HepG2 (cell line): ENCODE measurements around the gene PTPRM. TPM values are rescaled to one million over a fixed set of nuclear protein-coding genes. Genes with fewer than 3 reads are reported as not detected.

Experiments used
- ATAC-seq: fragments of 200-7000 bp; cut with Tn5 transposase; 3 replicates; pipeline ENCODE4 v1.9.1; 2020; ENCODE audit warnings: mild to moderate bottlenecking, moderate library complexity
- BruUV-seq: library from RNA; stranded (reverse); fragments of 400-500 nt; replicated peaks from 2 replicates; lab custom pipeline; 2021; lab: Mats Ljungman, UMichigan
- CTCF ChIA-PET: fragments of 300-600 bp; formaldehyde crosslinking; extraction: SDS; loops from one replicate; lab custom pipeline; 2021; ENCODE audit warnings: low total read pairs, inconsistent platforms, low intra/inter-chr PET ratio; lab: Yijun Ruan, JAX
- POLR2A ChIA-PET: fragments of 350-600 bp; sonication (Branson Sonifier 250); formaldehyde crosslinking; loops from one replicate; lab custom pipeline; 2020; ENCODE audit warnings: antibody characterized with exemption, inconsistent platforms; lab: Yijun Ruan, JAX
- DNase-seq: peaks from one replicate; pipeline ENCODE4 v3.0.0-alpha.2; 2015; ENCODE audit warnings: low spot score
- FAIRE-seq: peaks from 3 replicates; lab custom pipeline; 2011; peaks lifted over from hg19 to GRCh38; lab: Jason Lieb, UNC
- H2AFZ ChIP-seq: one replicate; pipeline ENCODE4 v1.6.1; 2011; ENCODE audit warnings: low read length, inconsistent platforms
- H3K27ac ChIP-seq: fragments of 300-600 bp; 3 replicates; pipeline ENCODE4 v1.8.0; 2011; ENCODE audit warnings: mixed run types, mild to moderate bottlenecking, mixed read lengths, low read length, inconsistent platforms; ENCODE audit not compliant: insufficient read depth; ENCODE audit errors: extremely low read length
- H3K27me3 ChIP-seq, 2 experiments: fragments of 200-600 bp in 1 of 2; 2 replicates in 1 of 2; 3 replicates in 1 of 2; pipeline versions ENCODE4 v1.6.0 to v1.8.0; 2011; ENCODE audit warnings: low read length in 2 of 2, mild to moderate bottlenecking in 2 of 2, moderate library complexity in 2 of 2, inconsistent platforms in 1 of 2; ENCODE audit not compliant: insufficient read depth in 2 of 2, control insufficient read depth in 1 of 2
- H3K36me3 ChIP-seq, 2 experiments: fragments of 200-600 bp in 1 of 2; replicated peaks in 1 of 2; 2 replicates in 1 of 2; 3 replicates in 1 of 2; pipeline versions ENCODE4 v1.5.1 to v1.8.0; 2011; ENCODE audit warnings: low read length in 2 of 2, inconsistent platforms in 1 of 2; ENCODE audit not compliant: insufficient read depth in 2 of 2, control insufficient read depth in 1 of 2
- H3K4me1 ChIP-seq: 2 replicates; pipeline ENCODE4 v1.5.1; 2012; ENCODE audit warnings: low read length, inconsistent platforms; ENCODE audit not compliant: insufficient read depth
- H3K4me2 ChIP-seq: 2 replicates; pipeline ENCODE4 v1.6.0; 2011; ENCODE audit warnings: low read depth, low read length, inconsistent platforms
- H3K4me3 ChIP-seq, 3 experiments: fragments of 200-600 bp in 1 of 3; sonication (generic), shearing (Covaris generic) in 1 of 3; replicated peaks in 1 of 3; 2 replicates each; pipeline ENCODE4 v1.5.1; 2011 to 2016; ENCODE audit warnings: low read length in 3 of 3, inconsistent platforms in 2 of 3, low read depth in 2 of 3, mild to moderate bottlenecking in 2 of 3, control low read depth in 1 of 3, mixed read lengths in 1 of 3; ENCODE audit not compliant: insufficient read depth in 1 of 3
- H3K79me2 ChIP-seq: one replicate; pipeline ENCODE4 v1.6.1; 2011; ENCODE audit warnings: low read length, inconsistent platforms; ENCODE audit not compliant: insufficient read depth
- H3K9ac ChIP-seq: 2 replicates; pipeline ENCODE4 v1.6.0; 2011; ENCODE audit warnings: mild to moderate bottlenecking, low read depth, low read length, inconsistent platforms; ENCODE audit not compliant: insufficient read depth
- H3K9me3 ChIP-seq: 2 replicates; pipeline ENCODE4 v1.5.1; 2012; ENCODE audit warnings: mild to moderate bottlenecking, low read length
- H4K20me1 ChIP-seq: 2 replicates; pipeline ENCODE4 v1.6.0; 2011; ENCODE audit warnings: inconsistent platforms, mild to moderate bottlenecking, low read length, moderate library complexity; ENCODE audit not compliant: insufficient read depth
- FLYWCH1 ChIP-seq: sonication (generic); formaldehyde crosslinking; IDR thresholded peaks from 2 replicates; pipeline ENCODE4 v1.8.1; 2023; ENCODE audit warnings: mild to moderate bottlenecking, missing genetic modification reagents
- FOXA1 ChIP-seq, 2 experiments: fragments of 450-650 bp in 1 of 2; sonication (generic) in 1 of 2; formaldehyde crosslinking in 1 of 2; IDR thresholded peaks; 2 replicates each; pipeline versions ENCODE4 v1.4.0 to v1.6.1; 2016 to 2020; ENCODE audit warnings: missing genetic modification reagents in 1 of 2
- FOXA3 ChIP-seq: IDR thresholded peaks from 2 replicates; pipeline ENCODE4 v1.6.1; 2016; ENCODE audit warnings: missing genetic modification reagents, missing compliant biosample characterization
- MAZ ChIP-seq, 2 experiments: sonication (generic) in 1 of 2; formaldehyde crosslinking in 1 of 2; IDR thresholded peaks; 2 replicates each; pipeline versions ENCODE4 v1.5.0 to v1.6.1; 2012 to 2020; ENCODE audit warnings: low read depth in 2 of 2, mild to moderate bottlenecking in 2 of 2, borderline replicate concordance in 1 of 2, improper control_type of control experiment in 1 of 2, low read length in 1 of 2, missing genetic modification reagents in 1 of 2, moderate library complexity in 1 of 2
- NONO ChIP-seq, 2 experiments: fragments of 450-650 bp in 1 of 2; sonication (generic) in 1 of 2; formaldehyde crosslinking in 1 of 2; IDR thresholded peaks in 1 of 2; conservative IDR thresholded peaks in 1 of 2; 2 replicates each; pipeline versions ENCODE4 v1.6.1 to v1.8.0; 2017 to 2022; ENCODE audit warnings: mild to moderate bottlenecking in 1 of 2, missing genetic modification reagents in 1 of 2, moderate library complexity in 1 of 2
- SP2 ChIP-seq: sonication (generic); formaldehyde crosslinking; IDR thresholded peaks from 2 replicates; pipeline ENCODE4 v1.5.1; 2020; ENCODE audit warnings: mild to moderate bottlenecking, missing genetic modification reagents
- SRSF1 ChIP-seq: fragments of 200-400 bp; formaldehyde crosslinking; optimal IDR thresholded peaks from 2 replicates; pipeline ENCODE3; 2017; ENCODE audit warnings: mild to moderate bottlenecking, low read depth, low read length, moderate library complexity
- THAP11 ChIP-seq: IDR thresholded peaks from 2 replicates; pipeline ENCODE4 v1.6.1; 2016; ENCODE audit warnings: missing biosample characterization, missing genetic modification reagents
- ZBTB21 ChIP-seq: sonication (generic); formaldehyde crosslinking; IDR thresholded peaks from 2 replicates; pipeline ENCODE4 v1.4.0; 2020; ENCODE audit warnings: missing genetic modification reagents
- ZNF567 ChIP-seq: sonication (generic); formaldehyde crosslinking; IDR thresholded peaks from 2 replicates; pipeline ENCODE4 v1.8.1; 2023; ENCODE audit warnings: mild to moderate bottlenecking, missing genetic modification reagents, borderline replicate concordance
- WGBS: methylation state at CpG from one replicate; pipeline ENCODE4 v1.1.6; 2017; ENCODE audit warnings: low lambda C conversion rate; 5-methylcytosine and 5-hydroxymethylcytosine counted together
- in situ Hi-C: cut with HindIII; loops from 2 replicates; pipeline ENCODE4 v1.10.0; 2017; ENCODE audit warnings: low pct_unique_long_range_greater_than_20kb; ENCODE audit not compliant: extremely low pct_ligation_motif_present
- intact Hi-C: fragments of 100-400 bp; cut with micrococcal nuclease; formaldehyde crosslinking; loops from one replicate; pipeline ENCODE4 v1.10.0; 2022; ENCODE audit not compliant: unreplicated experiment
- polyA plus RNA-seq, 8 experiments: library from polyadenylated mRNA; depleted of rRNA in 3 of 8; stranded (reverse) in 7 of 8; unstranded in 1 of 8; fragments of >200 nt; fragmentation: Illumina TruSeq in 4 of 8; extraction: Trizol in 4 of 8; gene quantifications; 2 replicates each; pipeline versions ENCODE4 v1.2.1 to v1.2.3, GENCODE V29; 2011 to 2016; ENCODE audit warnings: low read depth in 4 of 8, missing spikeins in 1 of 8, mixed read lengths in 1 of 8; ENCODE audit not compliant: insufficient read depth in 1 of 8
- total RNA-seq, 5 experiments: library from RNA; depleted of rRNA; stranded (reverse); fragments of >200 nt; fragmentation: Illumina TruSeq; extraction: Trizol; gene quantifications; 2 replicates each; pipeline ENCODE4 v1.2.3, GENCODE V29; 2016; ENCODE audit warnings: low read depth in 1 of 5
- TF ChIP-seq, protein P1 (sequence below): sonication (generic); formaldehyde crosslinking; conservative IDR thresholded peaks from 2 replicates; pipeline ENCODE4 v1.4.0; 2020; ENCODE audit warnings: missing genetic modification reagents
- TF ChIP-seq, protein P2 (sequence below): IDR thresholded peaks from 2 replicates; pipeline ENCODE4 v1.6.1; 2016; ENCODE audit warnings: missing compliant biosample characterization, missing genetic modification reagents, borderline replicate concordance
- TF ChIP-seq, protein P3 (sequence below), 2 experiments: fragments of 450-650 bp in 1 of 2; sonication (generic) in 1 of 2; formaldehyde crosslinking; IDR thresholded peaks; 2 replicates each; pipeline versions ENCODE4 v1.5.0 to v1.8.0; 2020 to 2022; ENCODE audit warnings: mild to moderate bottlenecking in 1 of 2, missing genetic modification reagents in 1 of 2
- TF ChIP-seq, protein P4 (sequence below): sonication (generic); formaldehyde crosslinking; IDR thresholded peaks from 2 replicates; pipeline ENCODE4 v1.5.1; 2020; ENCODE audit warnings: mild to moderate bottlenecking, missing genetic modification reagents, moderate library complexity

PTPRM gene
- total and polyA plus RNA-seq, 2 of the 13 experiments (the other 11 are each of a cell fraction or from before 2014, with no cell fraction given) = 12.6 to 108 TPM

DNA sequence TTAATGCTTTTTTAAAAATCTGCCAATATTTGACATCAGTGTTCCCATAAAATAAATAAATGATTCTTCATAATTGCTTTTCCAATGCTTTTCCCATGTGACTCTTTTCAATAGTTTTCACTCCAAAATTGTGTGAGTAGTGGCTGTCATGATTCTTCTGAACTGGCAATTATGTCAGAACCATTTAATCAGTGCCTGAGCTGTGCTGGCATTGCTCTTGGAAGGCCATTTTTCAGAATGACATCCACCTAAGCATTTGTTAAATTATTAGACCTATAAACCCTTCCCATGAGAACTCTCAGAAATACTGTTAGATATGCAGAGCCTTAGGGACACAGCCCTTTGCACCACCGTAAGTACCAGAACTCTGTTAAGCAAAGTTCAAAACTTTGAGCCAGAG, 707.3 kb downstream of the PTPRM start (continued):
- TF ChIP-seq, protein P1, sequence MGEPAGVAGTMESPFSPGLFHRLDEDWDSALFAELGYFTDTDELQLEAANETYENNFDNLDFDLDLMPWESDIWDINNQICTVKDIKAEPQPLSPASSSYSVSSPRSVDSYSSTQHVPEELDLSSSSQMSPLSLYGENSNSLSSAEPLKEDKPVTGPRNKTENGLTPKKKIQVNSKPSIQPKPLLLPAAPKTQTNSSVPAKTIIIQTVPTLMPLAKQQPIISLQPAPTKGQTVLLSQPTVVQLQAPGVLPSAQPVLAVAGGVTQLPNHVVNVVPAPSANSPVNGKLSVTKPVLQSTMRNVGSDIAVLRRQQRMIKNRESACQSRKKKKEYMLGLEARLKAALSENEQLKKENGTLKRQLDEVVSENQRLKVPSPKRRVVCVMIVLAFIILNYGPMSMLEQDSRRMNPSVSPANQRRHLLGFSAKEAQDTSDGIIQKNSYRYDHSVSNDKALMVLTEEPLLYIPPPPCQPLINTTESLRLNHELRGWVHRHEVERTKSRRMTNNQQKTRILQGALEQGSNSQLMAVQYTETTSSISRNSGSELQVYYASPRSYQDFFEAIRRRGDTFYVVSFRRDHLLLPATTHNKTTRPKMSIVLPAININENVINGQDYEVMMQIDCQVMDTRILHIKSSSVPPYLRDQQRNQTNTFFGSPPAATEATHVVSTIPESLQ (CRISPR knock-in tag) = no peak

DNA sequence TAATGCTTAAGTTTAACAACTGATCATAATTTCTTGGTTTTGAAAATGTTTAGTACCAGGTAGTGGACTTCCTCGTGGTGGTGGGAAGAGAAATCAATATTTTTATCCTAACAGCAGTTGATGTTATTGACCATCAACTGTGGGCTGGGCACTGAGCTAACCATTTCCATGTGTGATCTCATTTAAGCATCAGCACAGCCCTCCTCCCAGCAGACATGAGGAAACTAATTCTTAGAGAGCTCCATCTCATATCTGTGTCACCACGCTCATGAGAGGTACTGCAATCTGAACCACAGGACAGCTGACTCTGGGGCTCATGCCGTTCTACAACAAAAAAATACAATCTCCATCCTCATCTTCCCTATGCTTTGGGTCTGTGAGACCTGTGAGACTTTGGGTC, 709.3 kb downstream of the PTPRM start:
- no peaks in the 10 kb centered on the region for H4K20me1 ChIP-seq
- no peak overlapping the region for H3K4me2 ChIP-seq
- no peaks in the 10 kb centered on the region for H3K4me1 ChIP-seq
- ChIA-PET POLR2A (no interaction called here), CTCF (no interaction called here)
- intact Hi-C loops = no loop called here
- FAIRE-seq = no peak
- no peaks in the 10 kb centered on the region for H3K27me3 ChIP-seq
- no peak overlapping the region for H2AFZ ChIP-seq
- no peak overlapping the region for H3K9ac ChIP-seq
- no TSS peak for BruUV-seq
- H3K27ac ChIP-seq = no peak overlapping the region
- 90% methylated on average over 3 of the region's 3 CpGs for WGBS
- ATAC-seq = no peak
- H3K4me3 ChIP-seq = no peak overlapping the region
- H3K36me3 ChIP-seq = no peaks in the 10 kb centered on the region
- no peaks in the 10 kb centered on the region for H3K9me3 ChIP-seq
- DNase-seq = no peak
- in situ Hi-C loops = no loop called here
- H3K79me2 ChIP-seq = no peaks in the 10 kb centered on the region
- no peak for TF ChIP-seq SRSF1
- no peak for TF ChIP-seq NONO (IDR thresholded peaks at IDR 0.05)
- TF ChIP-seq NONO (CRISPR knock-in tag; conservative IDR thresholded peaks at IDR 0.05) = no peak
- no peak for TF ChIP-seq FOXA3
- TF ChIP-seq FLYWCH1 (CRISPR knock-in tag) = no peak
- TF ChIP-seq, protein P2, sequence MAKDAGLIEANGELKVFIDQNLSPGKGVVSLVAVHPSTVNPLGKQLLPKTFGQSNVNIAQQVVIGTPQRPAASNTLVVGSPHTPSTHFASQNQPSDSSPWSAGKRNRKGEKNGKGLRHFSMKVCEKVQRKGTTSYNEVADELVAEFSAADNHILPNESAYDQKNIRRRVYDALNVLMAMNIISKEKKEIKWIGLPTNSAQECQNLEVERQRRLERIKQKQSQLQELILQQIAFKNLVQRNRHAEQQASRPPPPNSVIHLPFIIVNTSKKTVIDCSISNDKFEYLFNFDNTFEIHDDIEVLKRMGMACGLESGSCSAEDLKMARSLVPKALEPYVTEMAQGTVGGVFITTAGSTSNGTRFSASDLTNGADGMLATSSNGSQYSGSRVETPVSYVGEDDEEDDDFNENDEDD = no peak
- TF ChIP-seq THAP11 = no peak
- TF ChIP-seq MAZ (IDR thresholded peaks at IDR 0.05; ENCODE audit: borderline replicate concordance, low read depth, low read length) = no peak
- no peak for TF ChIP-seq MAZ (CRISPR knock-in tag; IDR thresholded peaks at IDR 0.05; ENCODE audit: low read depth)
- no peak for TF ChIP-seq ZBTB21 (CRISPR knock-in tag)
- TF ChIP-seq FOXA1 (IDR thresholded peaks at IDR 0.05) = no peak
- no peak for TF ChIP-seq FOXA1 (CRISPR knock-in tag; IDR thresholded peaks at IDR 0.05)
- TF ChIP-seq SP2 = no peak
- TF ChIP-seq, protein P3, sequence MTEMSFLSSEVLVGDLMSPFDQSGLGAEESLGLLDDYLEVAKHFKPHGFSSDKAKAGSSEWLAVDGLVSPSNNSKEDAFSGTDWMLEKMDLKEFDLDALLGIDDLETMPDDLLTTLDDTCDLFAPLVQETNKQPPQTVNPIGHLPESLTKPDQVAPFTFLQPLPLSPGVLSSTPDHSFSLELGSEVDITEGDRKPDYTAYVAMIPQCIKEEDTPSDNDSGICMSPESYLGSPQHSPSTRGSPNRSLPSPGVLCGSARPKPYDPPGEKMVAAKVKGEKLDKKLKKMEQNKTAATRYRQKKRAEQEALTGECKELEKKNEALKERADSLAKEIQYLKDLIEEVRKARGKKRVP (CRISPR knock-in tag; IDR thresholded peaks at IDR 0.05) = no peak
- TF ChIP-seq, protein P4, sequence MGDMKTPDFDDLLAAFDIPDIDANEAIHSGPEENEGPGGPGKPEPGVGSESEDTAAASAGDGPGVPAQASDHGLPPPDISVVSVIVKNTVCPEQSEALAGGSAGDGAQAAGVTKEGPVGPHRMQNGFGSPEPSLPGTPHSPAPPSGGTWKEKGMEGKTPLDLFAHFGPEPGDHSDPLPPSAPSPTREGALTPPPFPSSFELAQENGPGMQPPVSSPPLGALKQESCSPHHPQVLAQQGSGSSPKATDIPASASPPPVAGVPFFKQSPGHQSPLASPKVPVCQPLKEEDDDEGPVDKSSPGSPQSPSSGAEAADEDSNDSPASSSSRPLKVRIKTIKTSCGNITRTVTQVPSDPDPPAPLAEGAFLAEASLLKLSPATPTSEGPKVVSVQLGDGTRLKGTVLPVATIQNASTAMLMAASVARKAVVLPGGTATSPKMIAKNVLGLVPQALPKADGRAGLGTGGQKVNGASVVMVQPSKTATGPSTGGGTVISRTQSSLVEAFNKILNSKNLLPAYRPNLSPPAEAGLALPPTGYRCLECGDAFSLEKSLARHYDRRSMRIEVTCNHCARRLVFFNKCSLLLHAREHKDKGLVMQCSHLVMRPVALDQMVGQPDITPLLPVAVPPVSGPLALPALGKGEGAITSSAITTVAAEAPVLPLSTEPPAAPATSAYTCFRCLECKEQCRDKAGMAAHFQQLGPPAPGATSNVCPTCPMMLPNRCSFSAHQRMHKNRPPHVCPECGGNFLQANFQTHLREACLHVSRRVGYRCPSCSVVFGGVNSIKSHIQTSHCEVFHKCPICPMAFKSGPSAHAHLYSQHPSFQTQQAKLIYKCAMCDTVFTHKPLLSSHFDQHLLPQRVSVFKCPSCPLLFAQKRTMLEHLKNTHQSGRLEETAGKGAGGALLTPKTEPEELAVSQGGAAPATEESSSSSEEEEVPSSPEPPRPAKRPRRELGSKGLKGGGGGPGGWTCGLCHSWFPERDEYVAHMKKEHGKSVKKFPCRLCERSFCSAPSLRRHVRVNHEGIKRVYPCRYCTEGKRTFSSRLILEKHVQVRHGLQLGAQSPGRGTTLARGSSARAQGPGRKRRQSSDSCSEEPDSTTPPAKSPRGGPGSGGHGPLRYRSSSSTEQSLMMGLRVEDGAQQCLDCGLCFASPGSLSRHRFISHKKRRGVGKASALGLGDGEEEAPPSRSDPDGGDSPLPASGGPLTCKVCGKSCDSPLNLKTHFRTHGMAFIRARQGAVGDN = no peak
- TF ChIP-seq ZNF567 = no peak
